Tibial nerve (tissue), 4 donors: ENCODE data around the gene NCOA1.

Source experiments
- EP300 ChIP-seq, 2 donors: sonication (generic); formaldehyde crosslinking; IDR thresholded peaks; one replicate each; pipeline ENCODE4 v1.6.1; 2017; ENCODE audit warnings: antibody characterized with exemption in 2 of 2, mild to moderate bottlenecking in 1 of 2
- POLR2A ChIP-seq, 2 donors: fragments of 450-650 bp; IDR thresholded peaks; one replicate each; pipeline ENCODE4 v1.6.1; 2017; ENCODE audit warnings: antibody characterized with exemption in 2 of 2, mild to moderate bottlenecking in 2 of 2, moderate library complexity in 2 of 2
- TF ChIP-seq, protein P1 (sequence below), 5 experiments: fragments of 200-600 bp in 3 of 5; fragments of 450-650 bp in 2 of 5; sonication (generic) in 3 of 5; IDR thresholded peaks; one replicate each; pipeline ENCODE4 v1.5.1; 2016 to 2019; ENCODE audit warnings: antibody characterized with exemption in 5 of 5, mild to moderate bottlenecking in 3 of 5, moderate library complexity in 2 of 5

DNA sequence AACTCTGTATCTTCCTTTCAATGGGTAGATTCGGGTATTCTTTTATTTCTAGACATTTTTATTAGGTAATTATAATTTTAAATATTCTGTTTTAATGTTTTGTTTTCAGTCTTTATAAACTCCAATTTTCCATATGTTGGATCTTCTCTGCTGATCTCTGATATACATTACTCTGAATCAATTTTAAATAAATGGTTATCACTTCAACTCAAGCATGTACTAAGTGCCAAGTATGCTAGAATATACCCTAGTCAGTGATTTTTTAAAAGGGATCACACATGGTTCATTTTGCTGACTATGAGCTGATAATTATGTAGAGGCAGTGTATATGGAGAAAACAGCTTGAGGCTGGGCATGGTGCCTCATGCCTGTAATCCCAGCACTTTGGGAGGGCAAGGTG is 41.7 kb upstream of the NCOA1 start:
- TF ChIP-seq, protein P1, sequence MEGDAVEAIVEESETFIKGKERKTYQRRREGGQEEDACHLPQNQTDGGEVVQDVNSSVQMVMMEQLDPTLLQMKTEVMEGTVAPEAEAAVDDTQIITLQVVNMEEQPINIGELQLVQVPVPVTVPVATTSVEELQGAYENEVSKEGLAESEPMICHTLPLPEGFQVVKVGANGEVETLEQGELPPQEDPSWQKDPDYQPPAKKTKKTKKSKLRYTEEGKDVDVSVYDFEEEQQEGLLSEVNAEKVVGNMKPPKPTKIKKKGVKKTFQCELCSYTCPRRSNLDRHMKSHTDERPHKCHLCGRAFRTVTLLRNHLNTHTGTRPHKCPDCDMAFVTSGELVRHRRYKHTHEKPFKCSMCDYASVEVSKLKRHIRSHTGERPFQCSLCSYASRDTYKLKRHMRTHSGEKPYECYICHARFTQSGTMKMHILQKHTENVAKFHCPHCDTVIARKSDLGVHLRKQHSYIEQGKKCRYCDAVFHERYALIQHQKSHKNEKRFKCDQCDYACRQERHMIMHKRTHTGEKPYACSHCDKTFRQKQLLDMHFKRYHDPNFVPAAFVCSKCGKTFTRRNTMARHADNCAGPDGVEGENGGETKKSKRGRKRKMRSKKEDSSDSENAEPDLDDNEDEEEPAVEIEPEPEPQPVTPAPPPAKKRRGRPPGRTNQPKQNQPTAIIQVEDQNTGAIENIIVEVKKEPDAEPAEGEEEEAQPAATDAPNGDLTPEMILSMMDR (IDR thresholded peaks at IDR 0.05): no peak
- no peak for TF ChIP-seq POLR2A (IDR thresholded peaks at IDR 0.05)
- TF ChIP-seq EP300 (IDR thresholded peaks at IDR 0.05): no peak
